Activated CD4-positive, alpha-beta T cell treated with anti-CD3 and anti-CD28 coated beads, Interleukin-2, amount 50 U/mL, for 16 hours (primary cell): ENCODE measurements around the gene ADGRG3.
"Not testable (repeated sequence)": the region's sequence is repeated elsewhere in the genome, so short reads cannot be mapped to it uniquely, and the experiment has no call there.

ENCODE experiments used
- DNase-seq: peaks from one replicate; pipeline ENCODE4 v3.0.0-alpha.2; 2020

The ADGRG3 gene

GRCh38 chr16:57722210-57722499 is 54.0 kb downstream of the ADGRG3 start:
- no peak for DNase-seq

- no peak for DNase-seq
Measured at GRCh38 chr16:57722651-57723050, 54.5 kb downstream of the ADGRG3 start.

- DNase-seq: no peak
Measured at GRCh38 chr16:57723170-57723569, 55.1 kb downstream of the ADGRG3 start.

GRCh38 chr16:57724531-57724930 is 56.4 kb downstream of the ADGRG3 start:
- no peak for DNase-seq

GRCh38 chr16:57725151-57725550 is 57.0 kb downstream of the ADGRG3 start:
- no peak for DNase-seq

GRCh38 chr16:57725554-57725953 is 57.4 kb downstream of the ADGRG3 start:
- DNase-seq: no peak

- DNase-seq: no peak
Measured at GRCh38 chr16:57725976-57726375, 57.9 kb downstream of the ADGRG3 start.

GRCh38 chr16:57726433-57726947 is 58.4 kb downstream of the ADGRG3 start:
- DNase-seq: no peak

GRCh38 chr16:57727610-57728009 is 59.5 kb downstream of the ADGRG3 start:
- no peak for DNase-seq

- no peak for DNase-seq
Measured at GRCh38 chr16:57728336-57729181, 60.5 kb downstream of the ADGRG3 start.

GRCh38 chr16:57729182-57729484 is 61.0 kb downstream of the ADGRG3 start:
- DNase-seq: no peak

- DNase-seq: not testable (repeated sequence)
Measured at GRCh38 chr16:57729852-57730251, 61.7 kb downstream of the ADGRG3 start.

- DNase-seq: no peak
Measured at GRCh38 chr16:57730771-57731730, 62.9 kb downstream of the ADGRG3 start.

- no peak for DNase-seq
Measured at GRCh38 chr16:57732037-57732436, 63.9 kb downstream of the ADGRG3 start.

GRCh38 chr16:57732714-57733113 is 64.6 kb downstream of the ADGRG3 start:
- no peak for DNase-seq

- no peak for DNase-seq
Measured at GRCh38 chr16:57734308-57734924, 66.3 kb downstream of the ADGRG3 start.

- peak; percentile 99 for DNase-seq
Measured at GRCh38 chr16:57734925-57735754, 67.0 kb downstream of the ADGRG3 start.

GRCh38 chr16:57735755-57736418 is 67.8 kb downstream of the ADGRG3 start, which contains the start of gene KATNB1:
Gene KATNB1 (plus strand): TSS chr16:57735770. CDS start chr16:57737244, 1,474 bp downstream.
- DNase-seq: no peak

GRCh38 chr16:57736419-57737351 is 68.6 kb downstream of the ADGRG3 start:
- DNase-seq: peak; percentile 58

GRCh38 chr16:57738844-57739243 is 70.7 kb downstream of the ADGRG3 start:
- DNase-seq: no peak
